Suprapubic skin (tissue), 4 donors: ENCODE data around the gene KIRREL3. TPM values are rescaled to one million over a fixed set of nuclear protein-coding genes. Genes with fewer than 3 reads are reported as not detected.

Source experiments
- DNase-seq, 2 donors: peaks; one replicate each; pipeline ENCODE4 v3.0.0-alpha.2; 2019; ENCODE audit warnings: low spot score in 2 of 2
- H3K27ac ChIP-seq: fragments of 200-600 bp; sonication (generic); one replicate; pipeline ENCODE4 v1.5.1; 2019
- H3K27me3 ChIP-seq: fragments of 200-600 bp; sonication (generic); one replicate; pipeline ENCODE4 v1.5.1; 2019
- H3K36me3 ChIP-seq: fragments of 200-600 bp; sonication (generic); one replicate; pipeline ENCODE4 v1.5.1; 2019
- H3K4me1 ChIP-seq: fragments of 200-600 bp; sonication (generic); one replicate; pipeline ENCODE4 v1.5.1; 2019
- H3K4me3 ChIP-seq: fragments of 200-600 bp; sonication (generic); one replicate; pipeline ENCODE4 v1.5.1; 2019; ENCODE audit warnings: mild to moderate bottlenecking
- H3K9me3 ChIP-seq: fragments of 200-600 bp; sonication (generic); one replicate; pipeline ENCODE4 v1.5.1; 2019
- CTCF ChIP-seq, 2 donors: fragments of 200-600 bp in 1 of 2; fragments of 450-650 bp in 1 of 2; sonication (generic) in 1 of 2; IDR thresholded peaks; one replicate each; pipeline ENCODE4 v1.5.1; 2016 to 2019; ENCODE audit warnings: antibody characterized with exemption in 2 of 2, mild to moderate bottlenecking in 1 of 2, moderate library complexity in 1 of 2
- EP300 ChIP-seq: sonication (generic); formaldehyde crosslinking; IDR thresholded peaks from one replicate; pipeline ENCODE4 v1.6.1; 2017; ENCODE audit warnings: antibody characterized with exemption
- POLR2A ChIP-seq, 2 donors: fragments of 450-650 bp; IDR thresholded peaks; one replicate each; pipeline ENCODE4 v1.6.1; 2017; ENCODE audit warnings: antibody characterized with exemption in 2 of 2, mild to moderate bottlenecking in 2 of 2, moderate library complexity in 2 of 2
- POLR2AphosphoS5 ChIP-seq, 3 donors: sonication (generic); formaldehyde crosslinking; IDR thresholded peaks; one replicate each; pipeline ENCODE4 v1.6.1; 2017; ENCODE audit warnings: antibody characterized with exemption in 3 of 3
- WGBS: methylation state at CpG from one replicate; pipeline ENCODE4 v1.1.5; 2018; 5-methylcytosine and 5-hydroxymethylcytosine counted together
- total RNA-seq, 4 donors: library from RNA; depleted of rRNA; stranded (reverse); fragments of >200 nt; gene quantifications; one replicate each; pipeline ENCODE4 v1.1.0, GENCODE V29; 2016

The KIRREL3 gene
- total RNA-seq, 4 donors from 2014 or later: 0.17 TPM; not detected in 3

- no peak overlapping the region for H3K27ac ChIP-seq
- peaks cover 12% of the 10 kb centered on the region for H3K27me3 ChIP-seq
- no peaks in the 10 kb centered on the region for H3K9me3 ChIP-seq
- peaks cover 13% of the 10 kb centered on the region for H3K4me1 ChIP-seq
- WGBS: 72% methylated on average over 20 of the region's 20 CpGs
- TF ChIP-seq POLR2A (IDR thresholded peaks at IDR 0.05) (no peak), CTCF (IDR thresholded peaks at IDR 0.05) (no peak), EP300 (no peak), POLR2AphosphoS5 (IDR thresholded peaks at IDR 0.05) (no peak)
- no peak for DNase-seq
- H3K36me3 ChIP-seq: no peaks in the 10 kb centered on the region
- no peak overlapping the region for H3K4me3 ChIP-seq
Observed at GRCh38 chr11:126548581-126549550, 451.7 kb downstream of the KIRREL3 start.

GRCh38 chr11:126547691-126548090 lies 452.9 kb downstream of the KIRREL3 start:
- DNase-seq: no peak
- Histone ChIP-seq H3K27ac (no peak overlapping the region), H3K27me3 (peaks cover 12% of the 10 kb centered on the region), H3K9me3 (no peaks in the 10 kb centered on the region), H3K4me1 (peaks cover 19% of the 10 kb centered on the region), H3K36me3 (no peaks in the 10 kb centered on the region), H3K4me3 (no peak overlapping the region)
- no peak for TF ChIP-seq POLR2A (IDR thresholded peaks at IDR 0.05)
- no peak for TF ChIP-seq CTCF (IDR thresholded peaks at IDR 0.05)
- no peak for TF ChIP-seq POLR2AphosphoS5 (IDR thresholded peaks at IDR 0.05)
- 71% methylated on average over 8 of the region's 9 CpGs for WGBS

- Histone ChIP-seq H3K36me3 (no peaks in the 10 kb centered on the region), H3K27ac (no peak overlapping the region), H3K27me3 (peaks cover 12% of the 10 kb centered on the region), H3K4me1 (peaks cover 19% of the 10 kb centered on the region), H3K9me3 (no peaks in the 10 kb centered on the region), H3K4me3 (no peak overlapping the region)
- TF ChIP-seq CTCF (IDR thresholded peaks at IDR 0.05) (no peak), POLR2A (IDR thresholded peaks at IDR 0.05) (no peak), EP300 (no peak), POLR2AphosphoS5 (IDR thresholded peaks at IDR 0.05) (no peak)
- 69% methylated on average over 9 of the region's 9 CpGs for WGBS
- DNase-seq: no peak
Observed at GRCh38 chr11:126547161-126547560, 453.4 kb downstream of the KIRREL3 start.

- TF ChIP-seq POLR2AphosphoS5 (IDR thresholded peaks at IDR 0.05): no peak
- H3K9me3 ChIP-seq: no peaks in the 10 kb centered on the region
- H3K36me3 ChIP-seq: no peaks in the 10 kb centered on the region
- H3K27me3 ChIP-seq: peaks cover 12% of the 10 kb centered on the region
- DNase-seq: no peak
- 88% methylated on average over 5 of the region's 5 CpGs for WGBS
- no peak overlapping the region for H3K27ac ChIP-seq
- no peak overlapping the region for H3K4me3 ChIP-seq
- H3K4me1 ChIP-seq: peaks cover 19% of the 10 kb centered on the region
Observed at GRCh38 chr11:126546694-126547093, 453.9 kb downstream of the KIRREL3 start.

- no peak for TF ChIP-seq CTCF (IDR thresholded peaks at IDR 0.05)
- TF ChIP-seq POLR2AphosphoS5 (IDR thresholded peaks at IDR 0.05): no peak
- no peak for TF ChIP-seq POLR2A (IDR thresholded peaks at IDR 0.05)
- no peak for TF ChIP-seq EP300
- no peak overlapping the region for H3K4me3 ChIP-seq
- 100% methylated on average over 2 of the region's 2 CpGs for WGBS
Observed at GRCh38 chr11:126546191-126546590, 454.4 kb downstream of the KIRREL3 start.

More at GRCh38 chr11:126546191-126546590, 454.4 kb downstream of the KIRREL3 start:
- H3K4me1 ChIP-seq: peaks cover 19% of the 10 kb centered on the region
- no peaks in the 10 kb centered on the region for H3K36me3 ChIP-seq
- no peak overlapping the region for H3K27ac ChIP-seq
- H3K27me3 ChIP-seq: peaks cover 12% of the 10 kb centered on the region
- no peaks in the 10 kb centered on the region for H3K9me3 ChIP-seq
- no peak for DNase-seq
